Kidney (tissue), 14 donors: ENCODE results near the gene NOG. TPM values are rescaled to one million over a fixed set of nuclear protein-coding genes. Genes with fewer than 3 reads are reported as not detected.

Experiments
- DNase-seq, 5 donors: peaks; one replicate each; pipeline ENCODE4 v3.0.0-alpha.2; 2013 to 2020
- FAIRE-seq: peaks from 2 replicates; lab custom pipeline; 2012; peaks lifted over from hg19 to GRCh38; lab: Jason Lieb, UNC
- H3K27ac ChIP-seq, 2 donors: one replicate each; pipeline ENCODE4 v1.7.0; 2013; ENCODE audit warnings: low read depth in 2 of 2, low read length in 2 of 2, inconsistent platforms in 1 of 2
- H3K27me3 ChIP-seq: one replicate; pipeline ENCODE4 v1.7.1; 2013; ENCODE audit warnings: low read length, inconsistent platforms; ENCODE audit not compliant: control insufficient read depth, insufficient read depth
- H3K36me3 ChIP-seq, 3 donors: one replicate each; pipeline versions ENCODE4 v1.7.0 to v1.7.1; 2013; ENCODE audit warnings: low read length in 3 of 3, control low read depth in 1 of 3, inconsistent platforms in 1 of 3; ENCODE audit not compliant: insufficient read depth in 3 of 3, control insufficient read depth in 2 of 3
- H3K4me1 ChIP-seq, 3 donors: one replicate each; pipeline versions ENCODE4 v1.7.0 to v1.7.1; 2013; ENCODE audit warnings: low read length in 3 of 3, inconsistent platforms in 1 of 3, low read depth in 1 of 3; ENCODE audit not compliant: control insufficient read depth in 2 of 3, insufficient read depth in 2 of 3
- H3K4me3 ChIP-seq, 3 donors: one replicate each; pipeline versions ENCODE4 v1.7.0 to v1.8.1; 2013; ENCODE audit warnings: low read length in 3 of 3, control low read depth in 1 of 3, inconsistent platforms in 1 of 3
- H3K9ac ChIP-seq, 3 donors: one replicate each; pipeline versions ENCODE4 v1.7.0 to v1.7.1; 2013; ENCODE audit warnings: low read length in 3 of 3, control low read depth in 1 of 3, inconsistent platforms in 1 of 3
- H3K9me3 ChIP-seq, 3 donors: one replicate each; pipeline versions ENCODE4 v1.7.0 to v1.7.1; 2013; ENCODE audit warnings: low read length in 3 of 3, control low read depth in 1 of 3, inconsistent platforms in 1 of 3; ENCODE audit not compliant: control insufficient read depth in 2 of 3, insufficient read depth in 1 of 3
- CTCF ChIP-seq: IDR thresholded peaks from 3 replicates; pipeline ENCODE4 v1.5.1; 2012; ENCODE audit warnings: mild to moderate bottlenecking, moderate library complexity, borderline replicate concordance; ENCODE audit not compliant: insufficient read depth; ENCODE audit errors: extremely low read depth
- intact Hi-C: fragments of 100-400 bp; cut with DNase I; formaldehyde crosslinking; loops from one replicate; pipeline ENCODE4 v1.11.1; 2022
- polyA plus RNA-seq: library from polyadenylated mRNA; stranded (reverse); fragments of 350-450 nt; fragmentation: Illumina TruSeq; extraction: RNeasy Lipid Tissue Mini Kit (QIAGEN cat#74804); gene quantifications from one replicate; pipeline ENCODE4 v1.2.3, GENCODE V29; 2014; ENCODE audit warnings: low read depth, low replicate concordance; ENCODE audit not compliant: insufficient read depth
- total RNA-seq: library from RNA; stranded (reverse); fragmentation: NEBNext Ultra II Directional; extraction: Animal tissue kit (Norgen Biotek cat#: 25700); gene quantifications from one replicate; pipeline ENCODE4 v1.2.1, GENCODE V29; 2021
- donor health status: control.
- donor health status: control.
- donor health status: control.
- donor health status: control.
- donor health status: control.
- donor health status: DM: yes; HTN: yes; CAD: no.
- donor health status: Normal renal cell carcinoma (clear cell type).

Gene NOG
- total and polyA plus RNA-seq, 2 donors from 2014 or later: 0.34 to 0.98 TPM

GRCh38 chr17:56581635-56582627, 11.6 kb upstream of the NOG start:
- FAIRE-seq (no peak), DNase-seq (no peak)
- H3K36me3 ChIP-seq: no peaks in the 10 kb centered on the region
- TF ChIP-seq CTCF: no peak
- H3K27me3 ChIP-seq: no peaks in the 10 kb centered on the region
- intact Hi-C loops: no loop called here
- H3K27ac ChIP-seq: no peak overlapping the region
- H3K4me3 ChIP-seq: no peak overlapping the region
- H3K4me1 ChIP-seq: no peaks in the 10 kb centered on the region
- H3K9ac ChIP-seq: no peak overlapping the region
- H3K9me3 ChIP-seq: no peaks in the 10 kb centered on the region

- H3K4me3 ChIP-seq: no peak overlapping the region
- FAIRE-seq: no peak
- intact Hi-C loops: no loop called here
- H3K4me1 ChIP-seq: no peaks in the 10 kb centered on the region
- no peaks in the 10 kb centered on the region for H3K9me3 ChIP-seq
- no peak overlapping the region for H3K27ac ChIP-seq
- no peak for DNase-seq
- H3K36me3 ChIP-seq: no peaks in the 10 kb centered on the region
- no peak for TF ChIP-seq CTCF
- H3K27me3 ChIP-seq: no peaks in the 10 kb centered on the region
- no peak overlapping the region for H3K9ac ChIP-seq
Measured at GRCh38 chr17:56583772-56584171, 9.7 kb upstream of the NOG start.

- Histone ChIP-seq H3K9ac (no peak overlapping the region), H3K27me3 (no peaks in the 10 kb centered on the region), H3K4me3 (no peak overlapping the region), H3K36me3 (no peaks in the 10 kb centered on the region), H3K27ac (no peak overlapping the region), H3K9me3 (no peaks in the 10 kb centered on the region), H3K4me1 (no peaks in the 10 kb centered on the region)
- intact Hi-C loops: no loop called here
- TF ChIP-seq CTCF: no peak
- no peak for FAIRE-seq
- no peak for DNase-seq
Measured at GRCh38 chr17:56587298-56587697, 6.2 kb upstream of the NOG start.
